GM19463 (cell line): ENCODE data around the gene MUC21.
"Not testable (repeated sequence)": the region's sequence is repeated elsewhere in the genome, so short reads cannot be mapped to it uniquely, and the experiment has no call there.

ENCODE experiments used
- ATAC-seq: cut with Tn5 transposase; IDR thresholded peaks from one replicate; pipeline ENCODE4 v1.9.1; 2021; ENCODE audit warnings: mild to moderate bottlenecking, moderate library complexity; ENCODE audit not compliant: unreplicated experiment

MUC21 gene

GRCh38 chr6:30966154-30966553 lies 17.4 kb upstream of the MUC21 start:
- no peak for ATAC-seq

- ATAC-seq = not testable (repeated sequence)
Measured at GRCh38 chr6:30969171-30969570, 14.3 kb upstream of the MUC21 start.

GRCh38 chr6:30970946-30971345 lies 12.6 kb upstream of the MUC21 start:
- ATAC-seq = no peak

- ATAC-seq = no peak
Measured at GRCh38 chr6:30972816-30973215, 10.7 kb upstream of the MUC21 start.

- no peak for ATAC-seq
Measured at GRCh38 chr6:30974490-30975252, 8.8 kb upstream of the MUC21 start.

- ATAC-seq = no peak
Measured at GRCh38 chr6:30979141-30979540, 4.4 kb upstream of the MUC21 start.

- ATAC-seq = no peak
Measured at GRCh38 chr6:30979690-30980089, 3.8 kb upstream of the MUC21 start.

GRCh38 chr6:30981942-30982772 lies 1.4 kb upstream of the MUC21 start:
- ATAC-seq = no peak

GRCh38 chr6:30985490-30985889 lies 2.0 kb downstream of the MUC21 start:
- ATAC-seq = no peak

- ATAC-seq = no peak
Measured at GRCh38 chr6:30987304-30987703, 3.8 kb downstream of the MUC21 start.

- no peak for ATAC-seq
Measured at GRCh38 chr6:30988209-30988825, 4.8 kb downstream of the MUC21 start.

GRCh38 chr6:30990422-30991086 lies 7.0 kb downstream of the MUC21 start:
- no peak for ATAC-seq

- ATAC-seq = no peak
Measured at GRCh38 chr6:30991891-30992290, 8.4 kb downstream of the MUC21 start.

- no peak for ATAC-seq
Measured at GRCh38 chr6:30997301-30997700, 13.8 kb downstream of the MUC21 start.

- no peak for ATAC-seq
Measured at GRCh38 chr6:30998785-30999184, 15.3 kb downstream of the MUC21 start.

GRCh38 chr6:31000067-31000860 lies 16.7 kb downstream of the MUC21 start:
- ATAC-seq = not testable (repeated sequence)

- no peak for ATAC-seq
Measured at GRCh38 chr6:31001281-31001888, 17.9 kb downstream of the MUC21 start.

GRCh38 chr6:31002471-31002870 lies 19.0 kb downstream of the MUC21 start:
- no peak for ATAC-seq

- no peak for ATAC-seq
Measured at GRCh38 chr6:31004794-31005193, 21.3 kb downstream of the MUC21 start.
